HepG2 (cell line): ENCODE data around the gene TCEAL9.

ENCODE experiments used
- CEBPB ChIP-seq: IDR thresholded peaks from 2 replicates; pipeline ENCODE4 v1.6.1; 2011; ENCODE audit warnings: low read depth, low read length, improper control_type of control experiment, borderline replicate concordance
- HMGXB4 ChIP-seq, 2 experiments: sonication (generic) in 1 of 2; formaldehyde crosslinking in 1 of 2; IDR thresholded peaks; 2 replicates each; pipeline versions ENCODE4 v1.4.0 to v1.6.1; 2018 to 2020; ENCODE audit warnings: missing genetic modification reagents in 2 of 2, borderline replicate concordance in 1 of 2, low read depth in 1 of 2, mild to moderate bottlenecking in 1 of 2, missing biosample characterization in 1 of 2
- HNRNPH1 ChIP-seq: fragments of 200-400 bp; formaldehyde crosslinking; optimal IDR thresholded peaks from 2 replicates; pipeline ENCODE3; 2017; ENCODE audit warnings: mild to moderate bottlenecking, low read depth, low read length
- PRPF4 ChIP-seq: fragments of 200-400 bp; formaldehyde crosslinking; IDR thresholded peaks from 2 replicates; pipeline ENCODE4 v1.6.1; 2016; ENCODE audit warnings: low read length, low read depth; ENCODE audit not compliant: poor library complexity, severe bottlenecking
- SNAPC5 ChIP-seq: sonication (generic); formaldehyde crosslinking; IDR thresholded peaks from 2 replicates; pipeline ENCODE4 v1.8.1; 2023; ENCODE audit warnings: mild to moderate bottlenecking, missing genetic modification reagents, borderline replicate concordance
- TAF1 ChIP-seq: sonication (generic); formaldehyde crosslinking; IDR thresholded peaks from 2 replicates; pipeline ENCODE4 v1.4.0; 2020; ENCODE audit warnings: missing genetic modification reagents
- ZFX ChIP-seq: sonication (generic); formaldehyde crosslinking; IDR thresholded peaks from 2 replicates; pipeline ENCODE4 v1.4.0; 2020; ENCODE audit warnings: mild to moderate bottlenecking, low read depth, missing genetic modification reagents, moderate library complexity
- ZNF274 ChIP-seq: sonication (generic); formaldehyde crosslinking; IDR thresholded peaks from 2 replicates; pipeline ENCODE4 v1.5.1; 2020; ENCODE audit warnings: mild to moderate bottlenecking, missing genetic modification reagents
- TF ChIP-seq, protein P1 (sequence below): sonication (generic); formaldehyde crosslinking; IDR thresholded peaks from 2 replicates; pipeline ENCODE4 v1.5.0; 2020; ENCODE audit warnings: mild to moderate bottlenecking, missing genetic modification reagents, moderate library complexity
- TF ChIP-seq, protein P2 (sequence below): fragments of 450-650 bp; IDR thresholded peaks from 2 replicates; pipeline ENCODE4 v1.6.1; 2017; ENCODE audit warnings: mild to moderate bottlenecking

- TF ChIP-seq, protein P1, sequence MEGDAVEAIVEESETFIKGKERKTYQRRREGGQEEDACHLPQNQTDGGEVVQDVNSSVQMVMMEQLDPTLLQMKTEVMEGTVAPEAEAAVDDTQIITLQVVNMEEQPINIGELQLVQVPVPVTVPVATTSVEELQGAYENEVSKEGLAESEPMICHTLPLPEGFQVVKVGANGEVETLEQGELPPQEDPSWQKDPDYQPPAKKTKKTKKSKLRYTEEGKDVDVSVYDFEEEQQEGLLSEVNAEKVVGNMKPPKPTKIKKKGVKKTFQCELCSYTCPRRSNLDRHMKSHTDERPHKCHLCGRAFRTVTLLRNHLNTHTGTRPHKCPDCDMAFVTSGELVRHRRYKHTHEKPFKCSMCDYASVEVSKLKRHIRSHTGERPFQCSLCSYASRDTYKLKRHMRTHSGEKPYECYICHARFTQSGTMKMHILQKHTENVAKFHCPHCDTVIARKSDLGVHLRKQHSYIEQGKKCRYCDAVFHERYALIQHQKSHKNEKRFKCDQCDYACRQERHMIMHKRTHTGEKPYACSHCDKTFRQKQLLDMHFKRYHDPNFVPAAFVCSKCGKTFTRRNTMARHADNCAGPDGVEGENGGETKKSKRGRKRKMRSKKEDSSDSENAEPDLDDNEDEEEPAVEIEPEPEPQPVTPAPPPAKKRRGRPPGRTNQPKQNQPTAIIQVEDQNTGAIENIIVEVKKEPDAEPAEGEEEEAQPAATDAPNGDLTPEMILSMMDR (CRISPR knock-in tag): no peak
- TF ChIP-seq TAF1 (no peak), ZNF274 (no peak), SNAPC5 (CRISPR knock-in tag) (no peak), HMGXB4 (CRISPR knock-in tag; IDR thresholded peaks at IDR 0.05; ENCODE audit: borderline replicate concordance in 1 of 2, low read depth in 1 of 2) (no peak), ZFX (CRISPR knock-in tag) (no peak), CEBPB (no peak), PRPF4 (no peak), HNRNPH1 (no peak)
- TF ChIP-seq, protein P2, sequence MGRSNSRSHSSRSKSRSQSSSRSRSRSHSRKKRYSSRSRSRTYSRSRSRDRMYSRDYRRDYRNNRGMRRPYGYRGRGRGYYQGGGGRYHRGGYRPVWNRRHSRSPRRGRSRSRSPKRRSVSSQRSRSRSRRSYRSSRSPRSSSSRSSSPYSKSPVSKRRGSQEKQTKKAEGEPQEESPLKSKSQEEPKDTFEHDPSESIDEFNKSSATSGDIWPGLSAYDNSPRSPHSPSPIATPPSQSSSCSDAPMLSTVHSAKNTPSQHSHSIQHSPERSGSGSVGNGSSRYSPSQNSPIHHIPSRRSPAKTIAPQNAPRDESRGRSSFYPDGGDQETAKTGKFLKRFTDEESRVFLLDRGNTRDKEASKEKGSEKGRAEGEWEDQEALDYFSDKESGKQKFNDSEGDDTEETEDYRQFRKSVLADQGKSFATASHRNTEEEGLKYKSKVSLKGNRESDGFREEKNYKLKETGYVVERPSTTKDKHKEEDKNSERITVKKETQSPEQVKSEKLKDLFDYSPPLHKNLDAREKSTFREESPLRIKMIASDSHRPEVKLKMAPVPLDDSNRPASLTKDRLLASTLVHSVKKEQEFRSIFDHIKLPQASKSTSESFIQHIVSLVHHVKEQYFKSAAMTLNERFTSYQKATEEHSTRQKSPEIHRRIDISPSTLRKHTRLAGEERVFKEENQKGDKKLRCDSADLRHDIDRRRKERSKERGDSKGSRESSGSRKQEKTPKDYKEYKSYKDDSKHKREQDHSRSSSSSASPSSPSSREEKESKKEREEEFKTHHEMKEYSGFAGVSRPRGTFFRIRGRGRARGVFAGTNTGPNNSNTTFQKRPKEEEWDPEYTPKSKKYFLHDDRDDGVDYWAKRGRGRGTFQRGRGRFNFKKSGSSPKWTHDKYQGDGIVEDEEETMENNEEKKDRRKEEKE: no peak
These were observed 25.5 kb upstream of the TCEAL9 start for GRCh38 chrX:103330681-103331288.
